ENCODE data around the gene UNC5A.

The UNC5A gene

DNA sequence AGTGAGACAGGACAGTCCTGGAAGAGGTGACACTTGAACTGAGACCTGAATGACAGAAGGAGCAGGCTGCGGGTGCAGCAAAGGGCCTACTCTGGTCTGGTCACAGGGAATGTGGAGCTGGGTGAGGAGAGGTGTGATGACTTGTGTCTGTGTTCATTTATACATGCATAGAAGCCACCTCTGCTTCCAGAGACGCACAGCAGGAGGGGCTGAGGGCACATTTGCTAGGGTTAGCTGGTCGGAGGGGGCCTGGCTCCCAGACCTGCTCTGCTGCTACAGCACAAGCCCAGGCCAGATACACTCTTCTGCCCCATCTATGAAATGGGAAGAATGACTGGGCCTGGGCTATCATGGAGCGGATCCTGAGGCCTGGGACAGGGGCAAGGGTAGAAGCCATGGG, 15.6 kb downstream of the UNC5A start:
- Histone ChIP-seq H3K27me3 (ENCODE audit: insufficient read depth, low read depth) (no peaks in the 10 kb centered on the region; the same call in 1 of the 2 replicates), H3K27ac (no peak overlapping the region), H3K36me3 (ENCODE audit: insufficient read depth) (no peaks in the 10 kb centered on the region), H3K4me2 (no peak overlapping the region), H3K9ac (no peak overlapping the region), H3K79me2 (ENCODE audit: insufficient read depth, low read depth) (no peaks in the 10 kb centered on the region), H2AFZ (ENCODE audit: low read depth) (no peak overlapping the region), H3K4me3 (IDR thresholded peaks at IDR 0.05; ENCODE audit: insufficient read depth, low read depth, low read length) (no peak overlapping the region), H4K20me1 (ENCODE audit: insufficient read depth) (no peaks in the 10 kb centered on the region), H3K4me1 (ENCODE audit: low read depth, poor library complexity, severe bottlenecking) (no peaks in the 10 kb centered on the region)
- TF ChIP-seq, protein P1, sequence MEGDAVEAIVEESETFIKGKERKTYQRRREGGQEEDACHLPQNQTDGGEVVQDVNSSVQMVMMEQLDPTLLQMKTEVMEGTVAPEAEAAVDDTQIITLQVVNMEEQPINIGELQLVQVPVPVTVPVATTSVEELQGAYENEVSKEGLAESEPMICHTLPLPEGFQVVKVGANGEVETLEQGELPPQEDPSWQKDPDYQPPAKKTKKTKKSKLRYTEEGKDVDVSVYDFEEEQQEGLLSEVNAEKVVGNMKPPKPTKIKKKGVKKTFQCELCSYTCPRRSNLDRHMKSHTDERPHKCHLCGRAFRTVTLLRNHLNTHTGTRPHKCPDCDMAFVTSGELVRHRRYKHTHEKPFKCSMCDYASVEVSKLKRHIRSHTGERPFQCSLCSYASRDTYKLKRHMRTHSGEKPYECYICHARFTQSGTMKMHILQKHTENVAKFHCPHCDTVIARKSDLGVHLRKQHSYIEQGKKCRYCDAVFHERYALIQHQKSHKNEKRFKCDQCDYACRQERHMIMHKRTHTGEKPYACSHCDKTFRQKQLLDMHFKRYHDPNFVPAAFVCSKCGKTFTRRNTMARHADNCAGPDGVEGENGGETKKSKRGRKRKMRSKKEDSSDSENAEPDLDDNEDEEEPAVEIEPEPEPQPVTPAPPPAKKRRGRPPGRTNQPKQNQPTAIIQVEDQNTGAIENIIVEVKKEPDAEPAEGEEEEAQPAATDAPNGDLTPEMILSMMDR (conservative IDR thresholded peaks at IDR 0.05; ENCODE audit: low read depth, low read length) = no peak

DNA sequence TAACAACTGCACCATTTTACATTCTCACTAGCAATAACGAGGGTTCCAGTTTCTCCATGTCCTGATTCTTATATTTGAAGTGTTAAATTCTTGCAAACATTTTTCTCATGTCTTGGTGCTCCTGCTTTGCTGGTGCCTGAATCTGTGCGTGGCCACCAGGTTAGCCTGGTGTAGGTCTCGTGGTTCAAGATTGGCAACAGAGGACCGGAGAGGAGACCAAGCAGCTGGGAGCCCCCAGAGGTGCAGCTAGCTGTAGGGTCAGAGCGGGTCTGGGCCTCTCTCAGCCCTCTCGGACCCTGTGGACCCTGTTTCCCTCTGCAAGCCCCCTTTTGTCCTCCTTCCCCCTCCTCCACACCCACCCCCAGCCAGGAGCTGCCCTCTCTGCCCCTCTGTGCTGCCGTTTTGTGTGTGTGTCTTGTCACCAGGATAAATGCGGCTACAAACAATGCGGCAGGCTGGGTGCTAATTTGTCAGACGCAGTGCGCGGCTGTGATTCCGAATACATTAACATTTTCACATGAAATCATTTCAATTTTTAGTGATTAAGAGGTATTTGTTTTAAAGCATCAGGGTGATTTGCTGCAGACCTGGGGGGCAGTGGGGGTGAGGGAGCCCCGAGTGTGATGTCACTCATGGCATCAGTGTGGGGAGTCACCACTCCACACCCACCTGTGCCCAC, 17.5 kb downstream of the UNC5A start:
- no peak overlapping the region for H3K4me2 ChIP-seq
- TF ChIP-seq, protein P1 (conservative IDR thresholded peaks at IDR 0.05; ENCODE audit: low read depth, low read length) = no peak
- H3K36me3 ChIP-seq (ENCODE audit: insufficient read depth) = no peaks in the 10 kb centered on the region
- no peak overlapping the region for H3K9ac ChIP-seq
- H3K27me3 ChIP-seq (ENCODE audit: insufficient read depth, low read depth) = no peaks in the 10 kb centered on the region; the same call in 1 of the 2 replicates
- no peak overlapping the region for H2AFZ ChIP-seq (ENCODE audit: low read depth)
- H3K79me2 ChIP-seq (ENCODE audit: insufficient read depth, low read depth) = no peaks in the 10 kb centered on the region
- no peaks in the 10 kb centered on the region for H3K4me1 ChIP-seq (ENCODE audit: low read depth, poor library complexity, severe bottlenecking)
- no peak overlapping the region for H3K4me3 ChIP-seq (IDR thresholded peaks at IDR 0.05; ENCODE audit: insufficient read depth, low read depth, low read length)
- H4K20me1 ChIP-seq (ENCODE audit: insufficient read depth) = no peaks in the 10 kb centered on the region
- no peak overlapping the region for H3K27ac ChIP-seq

DNA sequence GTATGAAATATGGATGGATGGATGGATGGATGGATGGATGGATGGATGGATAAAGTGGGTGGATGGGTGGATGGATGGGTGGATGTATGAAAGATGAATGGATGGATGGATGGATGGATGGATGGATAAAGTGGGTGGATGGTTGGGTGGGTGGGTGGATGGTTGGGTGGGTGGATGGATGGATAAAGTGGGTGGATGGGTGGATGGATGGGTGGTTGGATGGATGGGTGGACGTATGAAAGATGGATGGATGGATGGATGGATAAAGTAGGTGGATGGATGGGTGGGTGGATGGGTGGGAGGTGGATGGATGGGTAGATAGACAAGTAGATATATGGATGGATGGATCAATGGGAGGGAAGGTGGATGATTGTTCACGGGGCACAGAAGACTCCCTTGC, 19.0 kb downstream of the UNC5A start:
- TF ChIP-seq, protein P1 (conservative IDR thresholded peaks at IDR 0.05; ENCODE audit: low read depth, low read length) = no peak
- Histone ChIP-seq H3K27ac (no peak overlapping the region), H2AFZ (ENCODE audit: low read depth) (no peak overlapping the region), H3K27me3 (ENCODE audit: insufficient read depth, low read depth) (peaks cover 2% of the 10 kb centered on the region; the same call in 1 of the 2 replicates), H3K4me3 (IDR thresholded peaks at IDR 0.05; ENCODE audit: insufficient read depth, low read depth, low read length) (no peak overlapping the region), H3K36me3 (ENCODE audit: insufficient read depth) (no peaks in the 10 kb centered on the region), H3K4me2 (no peak overlapping the region), H3K4me1 (ENCODE audit: low read depth, poor library complexity, severe bottlenecking) (no peaks in the 10 kb centered on the region), H3K9ac (no peak overlapping the region), H4K20me1 (ENCODE audit: insufficient read depth) (no peaks in the 10 kb centered on the region), H3K79me2 (ENCODE audit: insufficient read depth, low read depth) (no peaks in the 10 kb centered on the region)

DNA sequence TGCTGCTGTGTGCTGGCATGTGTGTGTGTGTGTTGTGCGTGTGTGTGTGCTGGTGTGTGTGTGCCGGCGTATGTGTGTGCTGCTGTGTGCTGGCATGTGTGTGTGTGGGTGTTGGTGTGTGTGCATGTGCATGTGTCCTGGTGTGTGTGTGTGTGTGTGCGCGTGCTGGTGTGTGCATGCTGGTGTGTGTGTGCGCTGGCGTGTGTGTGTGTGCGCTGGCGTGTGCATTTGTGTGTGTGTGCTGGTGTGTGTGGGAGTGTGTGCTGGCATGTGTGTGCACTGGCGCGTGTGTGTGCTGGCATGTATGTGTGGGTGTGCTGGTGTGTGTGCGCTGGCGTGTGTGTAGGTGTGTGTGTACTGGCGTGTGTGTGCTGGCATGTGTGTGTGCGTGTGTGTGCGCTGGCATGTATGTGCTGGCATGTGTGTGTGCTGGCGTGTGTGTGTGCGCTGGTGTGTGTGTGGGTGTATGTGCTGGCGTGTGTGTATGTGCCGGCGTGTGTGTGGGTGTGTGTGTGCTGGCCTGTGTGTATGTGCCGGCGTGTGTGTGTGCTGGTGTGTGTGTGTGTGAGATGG, 20.1 kb downstream of the UNC5A start:
- Histone ChIP-seq H2AFZ (ENCODE audit: low read depth) (no peak overlapping the region), H3K9ac (no peak overlapping the region), H3K4me2 (no peak overlapping the region), H3K27me3 (ENCODE audit: insufficient read depth, low read depth) (peaks cover 10% of the 10 kb centered on the region; the same call in 1 of the 2 replicates), H3K27ac (no peak overlapping the region), H3K4me1 (ENCODE audit: low read depth, poor library complexity, severe bottlenecking) (no peaks in the 10 kb centered on the region), H3K36me3 (ENCODE audit: insufficient read depth) (no peaks in the 10 kb centered on the region), H3K79me2 (ENCODE audit: insufficient read depth, low read depth) (no peaks in the 10 kb centered on the region), H3K4me3 (IDR thresholded peaks at IDR 0.05; ENCODE audit: insufficient read depth, low read depth, low read length) (no peak overlapping the region), H4K20me1 (ENCODE audit: insufficient read depth) (no peaks in the 10 kb centered on the region)
- TF ChIP-seq, protein P1 (conservative IDR thresholded peaks at IDR 0.05; ENCODE audit: low read depth, low read length) = no peak

Measured in KMS-11 (cell line).